Transverse colon (tissue), 4 donors: ENCODE results near the gene STK17B. TPM values are rescaled to one million over a fixed set of nuclear protein-coding genes. Genes with fewer than 3 reads are reported as not detected.

Experiments
- DNase-seq: peaks from one replicate; pipeline ENCODE4 v3.0.0-alpha.2; 2019
- H3K27ac ChIP-seq, 4 donors: fragments of 200-600 bp; sonication (generic); 2 replicates each; pipeline ENCODE4 v1.5.1; 2016 to 2018; ENCODE audit warnings: inconsistent platforms in 4 of 4
- H3K27me3 ChIP-seq: fragments of 200-600 bp; sonication (generic); 2 replicates; pipeline ENCODE4 v1.5.1; 2017; ENCODE audit warnings: inconsistent platforms
- H3K36me3 ChIP-seq, 4 donors: fragments of 200-600 bp; sonication (generic); 2 replicates each; pipeline ENCODE4 v1.5.1; 2017 to 2019; ENCODE audit warnings: inconsistent platforms in 4 of 4
- H3K4me1 ChIP-seq, 4 donors: fragments of 200-600 bp; sonication (generic); 2 replicates each; pipeline ENCODE4 v1.5.1; 2017 to 2020; ENCODE audit warnings: inconsistent platforms in 4 of 4
- H3K4me3 ChIP-seq, 4 donors: fragments of 200-600 bp; sonication (generic); 1 replicate in 1 of 4; 2 replicates in 3 of 4; pipeline versions ENCODE4 v1.5.1 to v1.6.1; 2017 to 2019; ENCODE audit warnings: inconsistent platforms in 4 of 4
- H3K9me3 ChIP-seq, 2 donors: fragments of 200-600 bp; sonication (generic); 2 replicates each; pipeline ENCODE4 v1.5.1; 2017 to 2019; ENCODE audit warnings: inconsistent platforms in 2 of 2
- EP300 ChIP-seq: sonication (generic); formaldehyde crosslinking; IDR thresholded peaks from one replicate; pipeline ENCODE4 v1.6.1; 2017; ENCODE audit warnings: antibody characterized with exemption, low read depth
- POLR2A ChIP-seq: fragments of 450-650 bp; IDR thresholded peaks from one replicate; pipeline ENCODE4 v1.6.1; 2016; ENCODE audit warnings: antibody characterized with exemption, mild to moderate bottlenecking, moderate library complexity
- POLR2AphosphoS5 ChIP-seq, 3 donors: sonication (generic); formaldehyde crosslinking; IDR thresholded peaks; one replicate each; pipeline ENCODE4 v1.6.1; 2016; ENCODE audit warnings: antibody characterized with exemption in 3 of 3
- WGBS, 2 donors: methylation state at CpG; one replicate each; pipeline ENCODE4 v1.1.5; 2018; ENCODE audit warnings: low coverage in 1 of 2; 5-methylcytosine and 5-hydroxymethylcytosine counted together
- in situ Hi-C, 4 donors: fragments of 200-750 bp; cut with MboI; loops; one replicate each; pipeline versions ENCODE4 v1.15.0 to v1.15.1; 2017; ENCODE audit warnings: low sequenced_read_pairs in 3 of 4, low pct_ligation_motif_present in 1 of 4, low pct_unique_long_range_greater_than_20kb in 1 of 4
- intact Hi-C: fragments of 100-400 bp; cut with DNase I; formaldehyde crosslinking; loops from one replicate; pipeline ENCODE4 v1.15.1; 2023; ENCODE audit warnings: low total_unique reads
- total RNA-seq, 4 donors: library from RNA; depleted of rRNA; stranded (reverse); fragments of >200 nt; gene quantifications; one replicate each; pipeline ENCODE4 v1.1.0, GENCODE V29; 2016
- TF ChIP-seq, protein P1 (sequence below), 5 experiments: fragments of 200-600 bp in 3 of 5; fragments of 450-650 bp in 2 of 5; sonication (generic) in 3 of 5; IDR thresholded peaks; 1 replicate in 2 of 5; 2 replicates in 3 of 5; pipeline ENCODE4 v1.5.1; 2016 to 2017; ENCODE audit warnings: antibody characterized with exemption in 5 of 5, inconsistent platforms in 3 of 5, mild to moderate bottlenecking in 2 of 5, moderate library complexity in 1 of 5

STK17B gene
- total RNA-seq, 4 donors from 2014 or later, result 16.7 to 80.3 (median 67.3) TPM

DNA sequence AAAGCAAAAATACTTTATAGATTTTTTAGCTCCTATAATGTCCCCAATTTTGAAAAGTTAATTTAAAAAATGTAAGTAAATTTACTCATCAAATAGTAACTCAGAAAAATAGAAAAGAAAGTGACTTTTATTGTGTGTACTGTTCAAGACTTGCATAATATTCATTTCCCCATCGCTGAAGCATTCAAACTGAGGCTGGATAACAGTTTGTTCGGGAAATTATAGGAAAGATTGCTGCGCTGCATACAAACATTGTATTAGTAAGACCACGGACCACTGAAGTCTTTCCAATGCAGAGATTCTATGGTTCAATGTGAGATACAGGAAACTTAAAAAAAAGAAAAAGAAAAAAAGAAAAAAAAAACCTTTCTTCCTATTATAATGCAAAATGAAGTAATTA lies 10.4 kb downstream of the STK17B start:
- Histone ChIP-seq H3K4me1 (peaks cover 0 to 15% (median 7%) of the 10 kb centered on the region in 4 donors), H3K9me3 (no peaks in the 10 kb centered on the region), H3K27ac (peak overlapping the region; percentile 63 to 72 (median 69)), H3K4me3 (no peak overlapping the region), H3K36me3 (peaks cover 0 to 6% (median under 1%) of the 10 kb centered on the region in 4 donors), H3K27me3 (no peaks in the 10 kb centered on the region)
- DNase-seq, result no peak
- 83 to 95% methylated on average over 4 of the region's 4 CpGs for WGBS, 2 donors
- intact Hi-C loops, result no loop called here
- TF ChIP-seq POLR2AphosphoS5 (IDR thresholded peaks at IDR 0.05) (no peak), POLR2A (no peak), EP300 (no peak)
- TF ChIP-seq, protein P1, sequence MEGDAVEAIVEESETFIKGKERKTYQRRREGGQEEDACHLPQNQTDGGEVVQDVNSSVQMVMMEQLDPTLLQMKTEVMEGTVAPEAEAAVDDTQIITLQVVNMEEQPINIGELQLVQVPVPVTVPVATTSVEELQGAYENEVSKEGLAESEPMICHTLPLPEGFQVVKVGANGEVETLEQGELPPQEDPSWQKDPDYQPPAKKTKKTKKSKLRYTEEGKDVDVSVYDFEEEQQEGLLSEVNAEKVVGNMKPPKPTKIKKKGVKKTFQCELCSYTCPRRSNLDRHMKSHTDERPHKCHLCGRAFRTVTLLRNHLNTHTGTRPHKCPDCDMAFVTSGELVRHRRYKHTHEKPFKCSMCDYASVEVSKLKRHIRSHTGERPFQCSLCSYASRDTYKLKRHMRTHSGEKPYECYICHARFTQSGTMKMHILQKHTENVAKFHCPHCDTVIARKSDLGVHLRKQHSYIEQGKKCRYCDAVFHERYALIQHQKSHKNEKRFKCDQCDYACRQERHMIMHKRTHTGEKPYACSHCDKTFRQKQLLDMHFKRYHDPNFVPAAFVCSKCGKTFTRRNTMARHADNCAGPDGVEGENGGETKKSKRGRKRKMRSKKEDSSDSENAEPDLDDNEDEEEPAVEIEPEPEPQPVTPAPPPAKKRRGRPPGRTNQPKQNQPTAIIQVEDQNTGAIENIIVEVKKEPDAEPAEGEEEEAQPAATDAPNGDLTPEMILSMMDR (IDR thresholded peaks at IDR 0.05), result no peak
- in situ Hi-C loops, result loop anchor here in 2 of 4 donors (10.0 to 25.0 kb wide), 2 partner anchors 101 to 114 kb away; no protein-coding TSS in a partner anchor

- H3K9me3 ChIP-seq, result no peaks in the 10 kb centered on the region
- H3K4me3 ChIP-seq, result no peak overlapping the region
- TF ChIP-seq EP300 (no peak), POLR2AphosphoS5 (IDR thresholded peaks at IDR 0.05) (peak; percentile 60 to 80 (median 64)), POLR2A (peak; percentile 18)
- TF ChIP-seq, protein P1 (IDR thresholded peaks at IDR 0.05), result no peak
- peak; percentile 62 for DNase-seq
- 28 to 30% methylated on average over 3 of the region's 3 CpGs for WGBS, 2 donors
- intact Hi-C loops (no loop called here), in situ Hi-C loops (loop anchor here in 2 of 4 donors (10.0 to 25.0 kb wide), 2 partner anchors 102 to 115 kb away; no protein-coding TSS in a partner anchor)
- peaks cover 0 to 15% (median 7%) of the 10 kb centered on the region in 4 donors for H3K4me1 ChIP-seq
- no peaks in the 10 kb centered on the region for H3K27me3 ChIP-seq
- peak overlapping the region; percentile 63 to 72 (median 69) for H3K27ac ChIP-seq
- H3K36me3 ChIP-seq, result peaks cover 0 to 6% (median 2%) of the 10 kb centered on the region in 4 donors
These were observed 11.3 kb downstream of the STK17B start for GRCh38 chr2:196160101-196160500.

DNA sequence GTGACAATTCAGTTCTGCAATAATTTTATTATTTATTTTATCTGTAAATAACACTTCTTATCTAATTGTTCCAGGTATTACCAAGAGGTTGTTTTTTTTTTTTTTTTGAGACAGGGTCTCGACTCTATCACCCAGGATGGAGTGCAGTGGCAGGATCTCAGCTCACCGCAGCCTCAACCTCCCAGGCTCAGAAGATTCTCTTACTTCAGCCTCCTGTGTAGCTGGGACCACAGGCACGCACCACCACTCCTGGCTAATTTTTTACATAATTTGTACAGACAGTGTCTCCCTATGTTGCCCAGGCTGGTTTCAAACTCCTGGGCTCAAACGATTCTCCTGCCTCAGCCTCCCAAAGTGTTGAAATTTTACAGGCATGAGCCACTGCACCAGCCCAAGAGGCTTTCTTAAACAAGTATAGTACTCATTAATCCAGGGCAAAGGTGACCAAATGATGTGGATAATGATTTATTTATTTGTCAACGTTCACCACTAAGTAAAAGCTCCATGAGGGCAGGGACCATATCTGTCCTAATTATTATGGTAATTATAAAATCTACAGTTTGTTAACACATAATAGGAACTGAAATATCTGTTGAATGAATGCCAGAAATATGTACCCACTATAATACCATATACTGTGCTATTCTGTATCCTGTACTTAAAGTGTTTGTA lies 12.0 kb downstream of the STK17B start:
- peak overlapping the region; percentile 63 to 72 (median 69) for H3K27ac ChIP-seq
- DNase-seq, result no peak
- no peak overlapping the region for H3K4me3 ChIP-seq
- TF ChIP-seq POLR2A, result no peak
- TF ChIP-seq EP300, result no peak
- TF ChIP-seq POLR2AphosphoS5 (IDR thresholded peaks at IDR 0.05), result no peak
- TF ChIP-seq, protein P1 (IDR thresholded peaks at IDR 0.05), result no peak
- intact Hi-C loops (no loop called here), in situ Hi-C loops (loop anchor here in 1 of 4 donors (25.0 kb wide), 1 partner anchor 103 kb away; no protein-coding TSS in a partner anchor)
- no peaks in the 10 kb centered on the region for H3K9me3 ChIP-seq
- peaks cover 0 to 9% (median 3%) of the 10 kb centered on the region in 4 donors for H3K36me3 ChIP-seq
- no peaks in the 10 kb centered on the region for H3K27me3 ChIP-seq
- H3K4me1 ChIP-seq, result peaks cover 0 to 15% (median 7%) of the 10 kb centered on the region in 4 donors
- 72 to 84% methylated on average over 2 to 5 of the region's 5 CpGs for WGBS, 2 donors

DNA sequence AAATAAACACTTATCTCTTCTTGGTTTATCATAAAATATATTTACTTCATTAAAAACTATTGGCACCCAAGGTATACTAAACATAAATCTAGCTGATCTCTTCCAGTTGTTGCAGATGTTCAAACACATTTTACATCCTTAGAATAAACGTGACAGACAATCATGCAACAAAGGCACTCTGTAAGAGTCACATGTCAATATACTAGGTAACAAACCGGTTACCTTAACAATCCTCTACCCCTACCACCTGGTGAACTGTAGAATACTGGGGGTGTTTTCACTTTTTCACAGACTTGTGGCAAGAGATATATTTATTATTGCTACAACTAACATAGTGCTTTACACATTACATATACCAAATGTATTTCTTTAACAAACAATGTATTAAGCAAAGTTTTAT lies 15.8 kb downstream of the STK17B start:
- intact Hi-C loops, result no loop called here
- no peak for DNase-seq
- H3K4me1 ChIP-seq, result peaks cover 0 to 12% (median 5%) of the 10 kb centered on the region in 4 donors
- in situ Hi-C loops, result loop anchor here in 1 of 4 donors (25.0 kb wide), 1 partner anchor 107 kb away; no protein-coding TSS in a partner anchor
- no peak overlapping the region for H3K4me3 ChIP-seq
- TF ChIP-seq, protein P1 (IDR thresholded peaks at IDR 0.05), result no peak
- TF ChIP-seq POLR2AphosphoS5 (IDR thresholded peaks at IDR 0.05) (no peak), EP300 (no peak), POLR2A (no peak)
- peaks cover 0 to 9% (median 3%) of the 10 kb centered on the region in 4 donors for H3K36me3 ChIP-seq
- no peak overlapping the region for H3K27ac ChIP-seq
- no peaks in the 10 kb centered on the region for H3K27me3 ChIP-seq
- no peaks in the 10 kb centered on the region for H3K9me3 ChIP-seq
- WGBS, 2 donors, result 14 to 20% methylated on average over 1 to 2 of the region's 2 CpGs
